Muscle layer of duodenum (tissue), 2 donors: Measurements from ENCODE around the gene ZNF502.
"Not testable (repeated sequence)": the region's sequence is repeated elsewhere in the genome, so short reads cannot be mapped to it uniquely, and the experiment has no call there.

ENCODE experiments used
- H3K27ac ChIP-seq: one replicate; pipeline ENCODE4 v1.7.0; 2013; ENCODE audit warnings: mild to moderate bottlenecking, low read length
- H3K27me3 ChIP-seq: one replicate; pipeline ENCODE4 v1.7.0; 2013; ENCODE audit warnings: low read depth, mild to moderate bottlenecking, control low read depth, low read length
- H3K36me3 ChIP-seq, 2 donors: one replicate each; pipeline ENCODE4 v1.7.0; 2013; ENCODE audit warnings: low read length in 2 of 2, control low read depth in 1 of 2, mild to moderate bottlenecking in 1 of 2; ENCODE audit not compliant: insufficient read depth in 2 of 2, control insufficient read depth in 1 of 2
- H3K4me1 ChIP-seq, 2 donors: one replicate each; pipeline ENCODE4 v1.7.0; 2013; ENCODE audit warnings: low read length in 2 of 2, mild to moderate bottlenecking in 2 of 2, control low read depth in 1 of 2, moderate library complexity in 1 of 2; ENCODE audit not compliant: insufficient read depth in 2 of 2, control insufficient read depth in 1 of 2
- H3K4me3 ChIP-seq, 2 donors: one replicate each; pipeline ENCODE4 v1.7.0; 2013; ENCODE audit warnings: low read length in 2 of 2, low read depth in 1 of 2, mild to moderate bottlenecking in 1 of 2
- H3K9me3 ChIP-seq, 2 donors: one replicate each; pipeline ENCODE4 v1.7.0; 2013; ENCODE audit warnings: low read length in 2 of 2, control low read depth in 1 of 2, mild to moderate bottlenecking in 1 of 2; ENCODE audit not compliant: control insufficient read depth in 1 of 2
- donor health status: healthy.

Gene ZNF502

DNA sequence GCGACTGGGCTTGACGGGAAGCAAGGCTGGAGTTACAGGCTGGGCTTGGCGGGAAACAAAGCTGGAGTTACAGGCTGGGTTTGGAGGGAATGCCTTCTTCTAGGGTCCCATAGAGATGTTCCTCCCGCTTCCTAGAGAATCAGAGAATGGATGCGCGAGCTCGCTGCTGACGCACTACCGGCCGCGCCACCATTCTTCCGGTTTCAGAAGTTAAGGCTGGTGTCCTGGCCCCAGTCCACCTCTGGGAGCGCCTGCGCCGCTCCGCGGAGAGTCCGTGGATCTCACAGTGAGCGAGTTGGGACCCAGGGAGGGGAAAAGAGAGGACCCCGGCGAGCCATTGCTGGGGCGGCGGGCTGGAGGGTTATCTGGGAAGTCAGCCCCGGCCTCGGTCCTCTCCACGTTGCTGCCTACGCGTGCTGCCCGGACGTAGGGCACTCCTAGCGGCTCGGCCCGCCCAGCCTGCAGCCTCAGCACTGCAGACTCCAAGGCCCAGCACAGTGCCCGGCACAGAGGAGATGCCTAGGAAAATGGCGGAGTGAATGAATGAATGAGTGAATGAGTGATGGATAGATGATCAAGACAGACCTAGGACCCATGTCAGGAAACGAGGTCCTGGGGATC lies at the start of gene ZNF502:
Gene ZNF502, plus strand, starts transcription at position 206 of the 621 bp plus-strand sequence. CDS start 7,602 bp downstream, outside the sequence.
- no peaks in the 10 kb centered on the region for H3K27me3 ChIP-seq
- H3K36me3 ChIP-seq = peaks cover 0 to 26% of the 10 kb centered on the region in 2 donors
- peaks cover 0 to 6% of the 10 kb centered on the region in 2 donors for H3K4me1 ChIP-seq
- H3K9me3 ChIP-seq = peaks cover 5 to 9% of the 10 kb centered on the region in 2 donors
- peak within 1 kb of the TSS; percentile 71 to 95 for H3K4me3 ChIP-seq
- H3K27ac ChIP-seq = peak within 1 kb of the TSS; percentile 12

DNA sequence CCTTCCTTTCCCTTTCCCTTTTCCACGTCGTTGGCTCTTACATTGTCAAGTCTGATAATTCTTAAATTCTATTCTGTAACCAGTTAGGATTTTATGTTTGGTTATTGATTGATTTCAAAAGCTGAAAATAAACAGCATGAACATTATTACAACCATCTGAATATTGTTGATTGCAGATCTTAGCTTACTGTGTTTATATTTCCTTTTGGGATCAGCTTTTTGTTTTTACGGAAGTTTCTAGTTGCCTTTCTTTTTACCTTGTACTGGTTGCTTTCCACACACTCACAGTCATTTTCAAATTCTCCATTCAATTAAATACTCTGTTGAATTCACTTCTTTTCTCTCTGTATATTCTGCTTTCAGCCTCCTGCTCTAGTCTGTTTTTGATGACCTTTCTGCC lies 47.3 kb upstream of the ZNF502 start:
- H3K4me3 ChIP-seq = no peak overlapping the region
- peaks cover 12 to 20% of the 10 kb centered on the region in 2 donors for H3K36me3 ChIP-seq
- peaks cover 0 to 10% of the 10 kb centered on the region in 2 donors for H3K9me3 ChIP-seq
- no peak overlapping the region for H3K27ac ChIP-seq
- H3K27me3 ChIP-seq = no peaks in the 10 kb centered on the region
- no peaks in the 10 kb centered on the region for H3K4me1 ChIP-seq

DNA sequence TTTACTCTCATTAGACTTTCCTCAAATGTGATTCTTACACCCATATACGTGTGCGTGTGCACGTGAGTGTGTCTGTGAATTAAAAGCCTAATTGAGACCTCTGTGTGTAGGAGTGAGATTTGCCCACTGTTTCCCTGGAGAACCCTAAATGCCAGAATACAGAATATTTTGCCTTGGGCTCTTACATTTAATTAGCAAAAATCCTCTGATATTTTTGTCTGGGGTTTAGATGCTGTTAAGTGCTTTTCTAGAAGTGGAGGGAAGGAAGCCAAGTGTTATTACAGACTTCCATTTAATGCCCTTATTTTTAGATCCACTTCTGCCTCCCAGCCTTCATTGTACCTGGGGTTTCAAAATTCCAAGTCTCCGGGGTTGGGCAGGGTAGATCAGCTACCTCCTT lies 46.1 kb upstream of the ZNF502 start:
- Histone ChIP-seq H3K4me1 (no peaks in the 10 kb centered on the region), H3K9me3 (peaks cover 0 to 2% of the 10 kb centered on the region in 2 donors), H3K27me3 (no peaks in the 10 kb centered on the region), H3K4me3 (no peak overlapping the region), H3K36me3 (peaks cover 1 to 8% of the 10 kb centered on the region in 2 donors), H3K27ac (no peak overlapping the region)

DNA sequence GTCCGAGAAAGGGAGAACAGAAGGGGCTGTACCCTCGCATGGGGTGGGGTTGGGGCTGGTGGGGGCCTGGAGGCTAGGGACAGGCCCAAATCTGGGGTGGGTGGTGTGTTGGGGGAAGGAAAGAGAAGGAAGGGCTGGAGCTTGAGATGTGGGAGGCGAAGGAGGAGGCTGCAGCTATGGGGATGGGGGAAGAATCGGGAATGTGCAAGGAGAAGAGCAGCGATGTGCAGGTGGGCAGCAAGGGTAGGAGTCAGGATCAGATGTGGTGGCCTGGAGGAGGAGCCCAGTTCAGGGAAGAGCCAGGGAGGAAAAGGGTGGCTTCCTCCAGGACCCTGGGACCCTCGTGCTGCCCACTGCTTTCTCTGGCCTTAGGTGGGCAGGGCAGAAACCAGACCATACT lies 42.7 kb upstream of the ZNF502 start:
- no peak overlapping the region for H3K27ac ChIP-seq
- no peaks in the 10 kb centered on the region for H3K27me3 ChIP-seq
- no peaks in the 10 kb centered on the region for H3K4me1 ChIP-seq
- no peak overlapping the region for H3K4me3 ChIP-seq
- H3K9me3 ChIP-seq = no peaks in the 10 kb centered on the region
- H3K36me3 ChIP-seq = no peaks in the 10 kb centered on the region

DNA sequence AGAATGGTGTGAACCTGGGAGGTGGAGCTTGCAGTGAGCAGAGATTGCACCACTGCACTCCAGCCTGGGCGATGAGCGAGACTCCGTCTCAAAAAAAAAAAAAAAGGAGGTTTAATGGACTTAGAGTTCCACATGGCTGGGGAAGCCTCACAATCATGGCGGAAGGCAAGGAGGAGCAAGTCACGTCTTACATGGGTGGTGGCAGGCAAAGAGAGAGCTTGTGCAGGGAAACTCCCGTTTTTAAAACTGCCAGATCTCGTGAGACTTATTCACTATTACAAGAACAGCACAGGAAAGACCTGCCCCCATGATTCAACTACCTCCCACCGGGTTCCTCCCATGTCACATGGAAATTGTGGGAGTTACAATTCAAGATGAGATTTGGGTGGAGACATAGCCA lies 39.0 kb upstream of the ZNF502 start:
- H3K36me3 ChIP-seq, H3K9me3 ChIP-seq, H3K27me3 ChIP-seq, H3K4me3 ChIP-seq, H3K4me1 ChIP-seq, H3K27ac ChIP-seq: not testable (repeated sequence)

DNA sequence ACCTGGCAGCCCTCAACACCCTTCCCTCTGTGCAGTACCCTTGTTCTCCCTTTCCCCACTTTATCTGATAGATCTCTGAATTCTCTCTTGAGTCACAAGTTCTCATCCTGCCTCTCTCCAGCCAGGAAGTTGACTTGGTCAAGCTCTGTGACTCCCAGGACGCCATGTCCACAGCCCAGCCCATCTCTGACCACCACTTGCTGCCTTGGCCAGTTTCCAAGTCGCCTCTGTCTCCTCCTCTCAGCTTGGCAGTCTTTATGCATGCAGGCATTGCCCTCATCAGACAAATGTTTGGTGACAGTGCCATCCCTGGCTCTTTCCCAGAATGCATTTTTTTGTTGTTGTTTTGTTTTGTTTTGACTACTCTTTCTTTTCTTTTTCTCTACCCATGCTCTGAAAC lies 38.2 kb upstream of the ZNF502 start:
- no peaks in the 10 kb centered on the region for H3K4me1 ChIP-seq
- no peaks in the 10 kb centered on the region for H3K9me3 ChIP-seq
- H3K27ac ChIP-seq = no peak overlapping the region
- H3K4me3 ChIP-seq = no peak overlapping the region
- H3K27me3 ChIP-seq = no peaks in the 10 kb centered on the region
- H3K36me3 ChIP-seq = no peaks in the 10 kb centered on the region

DNA sequence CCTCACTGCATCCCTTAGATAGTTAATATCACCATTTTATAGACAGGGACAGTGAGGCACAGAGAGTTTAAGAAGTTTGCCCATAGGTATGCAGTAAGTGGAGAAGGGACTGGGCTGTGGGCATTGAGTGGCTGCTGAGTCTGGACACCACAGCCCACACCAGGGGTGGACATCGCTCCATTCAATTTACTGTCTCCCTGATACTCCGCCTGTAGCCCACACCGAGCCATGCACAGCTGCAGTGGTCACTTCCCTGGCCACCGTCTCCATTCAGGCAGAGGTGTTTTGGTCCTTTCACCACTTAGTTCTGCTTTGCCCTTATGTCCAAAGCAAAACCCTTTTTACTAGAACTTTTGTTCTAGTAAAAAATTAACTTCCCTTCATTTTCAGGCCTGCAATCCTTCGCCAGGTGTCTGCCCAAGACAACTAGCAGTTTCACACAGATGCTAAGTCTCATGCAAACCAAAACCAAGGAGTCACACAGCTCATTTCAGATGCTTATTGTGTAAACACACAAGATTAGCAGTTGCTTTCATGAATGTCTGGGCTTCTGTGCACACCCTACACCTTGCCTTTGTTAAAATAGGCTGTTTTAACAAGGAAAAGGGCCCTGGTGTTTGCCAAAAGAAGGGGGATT lies 33.9 kb upstream of the ZNF502 start:
- peaks cover 0 to 18% of the 10 kb centered on the region in 2 donors for H3K36me3 ChIP-seq
- H3K4me3 ChIP-seq = no peak overlapping the region
- H3K4me1 ChIP-seq = no peaks in the 10 kb centered on the region
- peaks cover 0 to 20% of the 10 kb centered on the region in 2 donors for H3K9me3 ChIP-seq
- no peak overlapping the region for H3K27ac ChIP-seq
- H3K27me3 ChIP-seq = no peaks in the 10 kb centered on the region

DNA sequence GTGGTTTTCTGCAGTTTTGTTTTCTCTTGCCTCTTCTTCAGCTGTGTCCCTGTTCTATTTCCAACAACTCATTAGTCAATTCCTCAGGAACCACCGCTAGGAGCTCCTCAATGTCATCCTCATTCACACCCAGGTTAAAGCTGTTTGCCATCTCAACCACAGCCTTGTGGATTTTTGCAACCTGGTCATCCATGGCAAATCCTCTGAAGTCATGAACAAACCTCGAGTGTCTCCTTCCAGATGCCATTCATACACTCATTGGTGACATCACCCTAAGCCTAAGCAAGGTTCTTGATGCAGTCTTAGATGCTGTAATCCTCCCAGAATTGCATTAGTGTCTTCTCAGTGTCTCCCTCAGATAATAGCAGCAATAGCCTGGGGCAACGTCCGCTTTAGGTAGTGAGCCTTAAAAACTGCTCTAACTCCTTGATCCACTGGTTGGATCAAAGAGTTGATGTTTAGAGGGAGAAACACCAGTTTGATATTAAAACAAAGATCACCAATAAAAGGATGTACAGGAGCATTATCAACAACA lies 31.5 kb upstream of the ZNF502 start:
- H3K4me3 ChIP-seq = no peak overlapping the region
- H3K36me3 ChIP-seq = peaks cover 0 to 18% of the 10 kb centered on the region in 2 donors
- peaks cover 0 to 10% of the 10 kb centered on the region in 2 donors for H3K4me1 ChIP-seq
- H3K27me3 ChIP-seq = no peaks in the 10 kb centered on the region
- H3K27ac ChIP-seq = no peak overlapping the region
- peaks cover 0 to 29% of the 10 kb centered on the region in 2 donors for H3K9me3 ChIP-seq

DNA sequence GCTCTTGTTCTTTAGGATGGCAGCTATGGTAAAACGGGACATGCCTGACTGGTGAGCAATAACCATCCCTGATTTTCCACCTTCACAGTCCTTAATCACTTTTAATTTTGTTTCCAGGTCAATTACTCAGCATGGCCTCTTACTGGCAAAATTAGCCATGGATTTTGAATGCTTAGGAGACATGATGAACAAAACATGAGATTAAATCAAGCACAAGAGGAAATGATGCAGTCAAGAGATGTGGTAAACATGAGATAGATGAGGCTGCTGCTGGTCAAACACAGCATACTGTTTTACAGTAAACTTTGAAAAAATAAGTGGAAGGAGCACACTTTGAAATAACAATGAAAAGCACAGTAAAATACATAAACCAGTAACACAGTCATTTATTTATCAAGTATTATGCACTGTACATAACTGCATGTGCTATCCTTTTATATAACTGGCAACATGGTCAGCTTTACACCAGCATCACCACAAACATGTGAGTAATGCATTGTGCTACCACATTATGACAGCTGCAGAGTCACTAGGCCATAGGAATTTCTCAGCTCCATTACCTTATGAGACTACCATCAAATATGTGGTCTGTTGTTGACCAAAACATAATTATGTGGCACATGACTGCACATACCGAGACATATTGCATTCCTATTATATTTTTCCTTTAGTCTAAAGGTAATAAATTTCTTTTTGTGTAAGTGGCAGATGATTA lies 30.1 kb upstream of the ZNF502 start:
- Histone ChIP-seq H3K4me1 (peaks cover 0 to 11% of the 10 kb centered on the region in 2 donors), H3K27me3 (no peaks in the 10 kb centered on the region), H3K4me3 (no peak overlapping the region), H3K27ac (no peak overlapping the region), H3K36me3 (peaks cover 0 to 18% of the 10 kb centered on the region in 2 donors), H3K9me3 (peaks cover 0 to 29% of the 10 kb centered on the region in 2 donors)

DNA sequence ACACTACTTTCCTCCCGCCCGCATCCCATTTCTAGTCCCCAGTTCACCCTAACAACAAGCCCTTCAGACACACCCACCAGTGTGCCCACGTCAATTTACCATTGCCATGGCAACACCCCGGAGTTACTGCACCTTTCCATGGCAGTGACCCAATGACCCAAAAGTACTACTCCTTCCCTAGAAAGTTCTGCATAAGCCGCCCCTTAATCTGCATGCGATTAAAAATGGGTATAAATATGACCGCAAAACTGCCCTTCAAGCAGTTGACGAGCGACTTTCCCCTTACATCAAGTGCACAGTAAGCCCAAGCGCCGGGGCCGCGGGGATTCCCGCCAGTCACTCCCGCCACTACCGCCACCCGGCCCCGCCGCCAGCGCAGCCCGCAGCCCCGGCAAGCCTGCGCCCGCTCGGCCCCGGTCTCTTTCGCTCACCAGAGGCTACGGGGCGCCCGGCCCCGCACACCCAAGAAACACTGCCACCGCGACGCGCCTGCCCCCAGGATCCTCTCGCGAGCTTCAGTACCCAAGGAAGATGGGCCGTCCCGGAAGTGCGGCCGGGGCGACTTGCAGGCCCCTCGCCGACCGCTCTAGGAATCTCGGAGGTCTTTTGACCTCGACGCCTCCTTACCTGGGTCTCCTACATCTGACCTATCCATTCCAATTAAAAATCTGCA lies 27.2 kb upstream of the ZNF502 start:
- Histone ChIP-seq H3K4me1 (peaks cover 0 to 11% of the 10 kb centered on the region in 2 donors), H3K4me3 (peak overlapping the region; percentile 82 to 92), H3K9me3 (peaks cover 0 to 27% of the 10 kb centered on the region in 2 donors), H3K27me3 (no peaks in the 10 kb centered on the region), H3K36me3 (peaks cover 0 to 18% of the 10 kb centered on the region in 2 donors), H3K27ac (no peak overlapping the region)

DNA sequence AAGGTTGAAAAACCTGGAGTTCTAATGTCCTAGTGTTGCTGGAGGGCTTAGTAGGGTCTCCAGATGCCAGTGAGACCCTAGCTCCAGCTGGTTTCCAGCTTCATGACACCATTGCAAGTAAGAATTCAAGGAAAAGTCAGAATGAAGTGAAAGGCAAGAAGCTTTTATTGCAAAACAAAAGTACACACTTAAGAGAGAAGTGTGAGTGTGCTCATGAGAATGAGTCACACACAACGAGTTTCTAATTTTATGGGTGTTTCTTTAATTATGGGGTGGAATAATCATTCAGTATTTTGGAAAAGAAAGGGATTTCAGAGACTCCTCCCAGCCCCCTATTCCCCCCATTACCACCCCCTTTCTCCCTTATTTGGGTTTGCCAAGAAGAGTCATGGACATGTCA lies 24.6 kb upstream of the ZNF502 start:
- Histone ChIP-seq H3K27ac (no peak overlapping the region), H3K27me3 (no peaks in the 10 kb centered on the region), H3K4me3 (no peak overlapping the region), H3K36me3 (no peaks in the 10 kb centered on the region), H3K9me3 (peaks cover 0 to 11% of the 10 kb centered on the region in 2 donors), H3K4me1 (peaks cover 0 to 11% of the 10 kb centered on the region in 2 donors)
